GM18508 (cell line): ENCODE results near the gene ZIC2.
"Not testable (repeated sequence)": the region's sequence is repeated elsewhere in the genome, so short reads cannot be mapped to it uniquely, and the experiment has no call there.

Experiments
- ATAC-seq: cut with Tn5 transposase; IDR thresholded peaks from one replicate; pipeline ENCODE4 v1.9.1; 2021; ENCODE audit warnings: moderate number of reproducible peaks; ENCODE audit not compliant: insufficient read depth, unreplicated experiment

Gene ZIC2

DNA sequence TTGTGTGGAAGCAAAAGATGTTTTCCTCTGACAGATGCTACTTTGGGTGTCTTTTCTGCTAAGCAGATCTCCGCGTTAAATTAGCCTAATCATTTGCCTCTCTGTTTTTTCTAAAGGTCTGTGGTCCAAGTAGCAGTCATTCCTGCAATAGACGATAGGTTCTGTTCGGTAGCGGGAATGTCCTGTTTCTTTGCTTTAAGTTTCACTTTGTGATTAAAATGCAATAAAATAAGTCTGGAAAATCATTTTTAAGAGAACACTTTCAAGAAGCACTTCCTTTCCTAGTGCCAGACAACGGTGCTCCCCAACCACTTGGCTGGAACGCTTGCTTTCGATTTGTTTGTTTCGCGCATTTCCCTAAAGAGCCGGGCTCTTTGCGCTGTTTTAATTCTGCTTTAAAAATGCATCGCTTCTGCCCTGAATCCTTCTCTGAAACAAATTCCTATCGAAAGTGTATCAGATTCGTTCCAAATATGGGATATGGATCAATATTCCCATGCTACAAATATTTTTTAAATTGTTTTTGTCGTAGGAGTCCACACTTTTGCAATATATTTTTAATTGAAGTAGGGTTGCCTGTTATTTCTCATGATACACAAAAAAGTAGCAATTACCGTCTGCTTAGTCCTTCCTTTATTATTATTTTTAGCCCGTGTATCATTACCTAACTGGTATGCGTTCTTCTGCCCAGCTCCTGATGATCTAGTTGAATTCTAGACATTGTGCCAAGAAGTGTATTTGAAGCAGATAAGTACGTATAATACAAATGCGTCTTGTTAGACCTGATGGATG lies 14.2 kb downstream of the ZIC2 start:
- ATAC-seq, result no peak

DNA sequence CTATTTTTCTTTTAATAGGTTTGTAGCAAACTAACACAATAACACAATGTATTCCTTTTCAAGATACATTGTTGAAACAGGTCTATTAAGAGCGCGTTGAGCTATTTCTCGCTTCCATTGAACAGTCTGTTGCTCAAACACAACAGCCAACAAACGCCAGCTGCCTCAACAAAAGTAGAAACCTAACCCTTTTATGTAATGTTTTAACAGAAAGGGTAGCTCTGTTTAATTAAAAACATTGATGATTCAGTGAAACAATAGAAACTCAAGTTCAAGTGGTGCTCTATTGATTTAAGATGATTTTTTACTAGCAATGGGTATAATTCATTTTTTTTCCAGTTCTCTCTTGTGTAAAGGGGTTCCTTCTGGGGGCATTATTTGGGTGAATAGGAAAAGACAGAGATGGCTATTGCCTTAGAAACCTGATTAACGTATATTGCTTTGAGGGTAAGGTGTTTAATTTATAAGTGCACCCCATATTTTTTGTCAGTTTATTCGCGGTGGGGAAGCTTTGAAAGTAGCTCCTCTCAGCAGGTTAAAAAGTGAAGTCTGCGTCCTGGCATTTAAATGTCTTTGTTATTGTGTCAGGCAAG lies 14.9 kb downstream of the ZIC2 start:
- no peak for ATAC-seq

DNA sequence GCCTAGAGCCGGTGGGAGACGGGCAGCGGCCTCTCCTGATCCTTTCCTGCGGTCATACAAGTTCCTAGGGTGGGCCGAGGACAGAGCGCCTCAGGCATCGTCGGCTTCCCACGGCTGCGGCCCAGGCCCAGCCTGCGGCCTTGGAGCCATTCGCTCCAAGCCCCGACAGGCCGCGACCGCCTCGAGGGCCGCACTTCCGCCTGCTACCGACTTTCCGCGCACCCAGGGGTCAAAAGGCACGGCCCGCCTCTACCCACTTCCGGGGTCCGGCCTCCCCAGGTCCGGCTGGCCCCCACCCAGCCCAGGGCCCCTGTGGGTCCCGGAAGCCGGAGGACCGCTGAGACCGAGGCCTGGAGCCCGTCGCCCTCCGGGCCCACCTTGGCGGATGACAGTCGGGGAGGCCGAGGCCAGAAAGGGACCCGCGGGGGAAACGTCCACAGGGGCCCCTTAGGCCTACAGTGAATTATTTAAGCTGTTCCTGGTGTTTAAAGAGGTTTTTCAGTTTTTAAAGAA lies 16.2 kb downstream of the ZIC2 start:
- no peak for ATAC-seq

DNA sequence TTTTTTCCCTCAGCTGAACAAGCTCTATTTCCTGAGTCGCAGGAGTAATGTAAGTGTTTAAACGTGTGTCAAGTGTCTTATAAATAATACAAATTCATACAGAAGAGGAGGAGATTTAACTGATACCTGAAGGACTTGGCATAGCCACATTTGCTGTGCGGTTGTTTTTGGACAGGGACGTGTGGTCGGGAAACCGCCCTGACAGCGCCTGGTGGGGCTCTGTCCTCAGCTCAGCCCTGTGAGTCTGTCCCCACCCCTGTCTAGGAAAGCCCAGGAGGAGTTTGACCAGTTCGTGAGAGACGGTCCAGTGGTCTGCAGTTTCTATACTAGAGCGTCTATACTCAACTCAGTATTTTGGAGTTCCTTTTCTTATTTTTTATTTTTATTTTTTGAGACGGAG lies 16.7 kb downstream of the ZIC2 start:
- no peak for ATAC-seq

DNA sequence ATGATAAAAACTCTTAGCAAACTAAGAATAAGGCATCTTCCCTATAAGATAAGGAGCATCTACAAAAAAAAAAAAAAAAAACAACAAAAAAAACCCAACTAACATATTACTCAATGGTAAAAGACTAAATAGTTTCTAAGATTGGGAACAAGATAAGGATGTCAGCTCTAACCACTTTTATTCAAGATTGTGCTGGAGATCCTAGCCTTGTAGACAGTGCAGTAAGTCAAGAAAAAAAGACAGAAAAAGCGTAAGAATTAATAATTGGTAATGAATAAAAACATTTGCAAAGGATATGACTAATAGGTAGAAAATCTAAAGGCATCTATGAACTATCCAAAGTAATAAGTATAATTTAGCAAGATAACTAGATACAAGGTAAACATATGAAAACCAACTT lies 33.0 kb downstream of the ZIC2 start:
- no peak for ATAC-seq

DNA sequence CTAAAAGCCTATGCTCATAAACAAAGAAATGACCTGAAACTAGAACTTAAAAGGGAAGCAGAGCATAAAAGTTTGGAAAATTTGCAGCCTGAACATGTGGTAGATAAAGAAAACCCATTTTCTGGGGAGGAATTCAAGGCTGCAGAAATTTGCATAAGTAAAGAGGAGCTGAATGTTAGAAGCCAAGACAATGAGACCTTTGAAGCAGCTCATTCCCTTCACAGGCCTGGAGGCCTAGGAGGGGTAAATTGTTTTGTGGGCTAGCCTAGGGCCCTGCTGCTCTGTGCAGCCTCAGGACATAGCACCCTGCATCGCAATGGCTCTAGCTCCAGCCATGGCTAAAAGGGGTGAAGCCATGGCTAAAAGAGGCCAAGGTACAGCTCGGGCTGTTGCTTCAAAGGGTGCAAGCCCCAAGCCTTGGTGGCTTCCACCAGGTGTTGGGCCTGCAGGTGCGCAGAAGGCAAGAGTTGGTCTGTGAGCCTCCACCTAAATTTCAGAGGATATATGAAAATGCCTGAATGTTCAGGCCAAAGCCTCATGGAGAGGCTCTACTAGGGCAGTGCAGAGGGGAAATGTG lies 38.3 kb downstream of the ZIC2 start:
- ATAC-seq, result no peak

DNA sequence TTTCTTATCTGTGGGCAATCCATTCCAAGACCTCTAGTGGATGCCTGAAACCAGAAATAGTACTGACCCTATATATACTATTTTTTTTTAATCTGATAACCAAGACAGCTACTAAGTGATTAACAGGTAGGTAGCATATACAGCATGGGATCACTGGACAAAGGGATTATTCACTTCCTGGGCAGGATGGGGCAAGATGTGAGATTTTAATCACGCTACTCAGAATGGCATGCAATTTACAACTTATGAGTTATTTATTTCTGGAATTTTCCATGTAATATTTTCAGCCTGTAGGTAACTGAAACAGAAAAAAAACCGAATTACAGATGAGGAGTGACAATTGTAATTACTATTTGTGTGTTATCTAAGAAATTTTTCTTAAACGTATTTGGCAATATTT lies 41.2 kb downstream of the ZIC2 start:
- ATAC-seq, result no peak

DNA sequence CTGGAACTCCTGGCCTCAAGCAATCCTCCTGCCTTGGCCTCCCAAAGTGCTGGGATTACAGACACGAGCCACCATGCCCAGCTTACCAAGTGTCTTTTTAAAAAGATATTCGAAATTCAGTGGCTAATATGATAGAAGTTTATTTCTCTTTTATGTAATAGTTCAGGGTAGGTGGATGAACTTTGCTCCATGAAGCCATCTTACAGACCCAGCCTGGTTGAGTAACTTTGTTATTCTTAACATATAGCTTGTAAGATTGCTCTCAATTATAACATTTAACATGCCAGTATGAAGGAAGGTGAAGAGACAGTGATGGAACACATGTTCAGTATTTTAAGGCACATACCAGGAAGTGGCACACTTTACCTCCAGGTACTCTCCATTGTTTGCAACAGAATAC lies 42.4 kb downstream of the ZIC2 start:
- ATAC-seq, result no peak

DNA sequence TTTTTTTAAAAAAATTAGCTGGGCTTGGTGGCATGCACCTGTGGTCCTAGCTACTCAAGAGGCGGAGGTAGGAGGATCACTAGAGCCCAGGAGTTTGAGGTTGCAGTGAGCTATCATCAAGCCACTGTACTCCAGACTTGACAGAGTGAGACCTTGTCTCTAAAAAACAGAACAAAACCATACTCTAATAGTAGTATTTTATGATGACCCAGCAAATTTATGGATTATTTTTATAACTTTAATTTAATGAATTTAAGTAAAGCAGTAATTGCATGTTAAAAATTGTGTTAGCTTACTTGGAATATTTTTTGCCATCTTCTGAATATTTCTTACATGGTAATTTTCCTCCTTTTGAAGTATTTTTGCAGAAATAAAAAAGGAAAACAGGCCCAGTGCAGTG lies 48.3 kb downstream of the ZIC2 start:
- no peak for ATAC-seq

DNA sequence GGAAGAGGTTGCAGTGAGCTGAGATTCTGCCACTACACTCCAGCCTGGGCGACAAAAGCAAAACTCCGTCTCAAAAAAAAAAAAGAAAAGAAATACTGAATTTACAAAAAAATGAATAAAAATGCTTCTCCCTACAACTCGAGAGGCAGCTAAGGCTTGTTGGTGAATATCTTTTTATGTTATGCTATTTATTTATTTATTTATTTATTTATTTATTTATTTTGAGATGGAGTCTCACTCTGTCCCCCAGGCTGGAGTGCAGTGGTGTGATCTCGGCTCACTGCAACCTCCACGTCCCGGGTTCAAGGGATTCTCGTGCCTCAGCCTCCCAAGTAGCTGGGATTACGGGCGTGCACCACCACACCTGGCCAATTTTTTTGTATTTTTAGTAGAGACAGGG lies 51.1 kb downstream of the ZIC2 start:
- not testable (repeated sequence) for ATAC-seq

DNA sequence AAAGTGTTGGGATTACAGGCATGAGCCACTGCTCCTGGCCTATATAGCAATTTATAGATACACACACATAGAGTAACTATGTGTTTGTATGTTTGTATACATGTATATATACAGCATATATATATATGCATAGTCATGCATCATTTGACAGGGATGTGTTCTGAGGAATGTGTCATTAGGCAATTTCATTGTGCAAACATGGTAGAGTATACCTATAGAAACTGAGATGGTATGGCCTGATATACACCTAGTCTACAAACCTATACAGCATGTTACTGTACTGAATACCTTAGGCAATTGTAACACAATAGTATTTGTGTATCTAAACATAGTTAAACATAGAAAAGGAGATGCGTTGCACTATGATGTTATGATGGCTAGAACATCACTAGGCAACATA lies 54.4 kb downstream of the ZIC2 start:
- no peak for ATAC-seq
